Activated CD8-positive, alpha-beta memory T cell treated with anti-CD3 and anti-CD28 coated beads for 36 hours (primary cell): Measurements from ENCODE around the gene ARID3B. TPM values are rescaled to one million over a fixed set of nuclear protein-coding genes. Genes with fewer than 3 reads are reported as not detected.

Source experiments
- CTCF ChIA-PET: fragments of 350-600 bp; sonication (Branson Sonifier 250); formaldehyde crosslinking; loops from one replicate; lab custom pipeline; 2021; ENCODE audit warnings: antibody characterized with exemption; lab: Charles Lee
- POLR2A ChIA-PET: fragments of 350-600 bp; sonication (Branson Sonifier 250); formaldehyde crosslinking; loops from one replicate; lab custom pipeline; 2021; ENCODE audit warnings: antibody characterized with exemption; lab: Charles Lee
- total RNA-seq, 2 experiments: library from RNA; stranded (reverse); gene quantifications; one replicate each; pipeline ENCODE4 v1.2.3, GENCODE V29; 2021

Gene ARID3B
- total RNA-seq, 2 experiments from 2014 or later: 34.2 to 34.3 TPM

DNA sequence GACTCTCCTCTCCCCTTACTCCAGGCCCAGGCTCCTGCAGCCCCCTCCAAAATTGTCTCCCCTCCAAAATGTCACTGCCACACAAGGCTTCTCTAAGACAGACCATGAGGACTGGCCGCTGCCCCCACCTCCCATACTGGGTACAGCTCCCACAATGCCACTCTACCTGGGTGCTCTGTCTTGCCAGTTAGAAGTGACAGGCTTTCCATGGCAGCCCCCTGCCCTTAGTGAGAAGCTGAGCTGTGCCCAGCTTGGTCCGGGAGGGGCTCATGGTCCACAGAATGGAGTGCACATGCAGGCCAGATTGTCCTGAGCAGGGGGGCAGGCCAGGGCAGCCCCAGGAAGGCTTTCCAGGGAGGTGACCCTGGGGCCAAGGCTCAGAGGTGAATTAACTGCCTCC lies 71.7 kb downstream of the ARID3B start:
- CTCF ChIA-PET: interaction anchor here (1.6 to 13.5 kb wide), 2 partner anchors 21 to 65 kb away, joined by 3 to 131 read pairs; no protein-coding TSS in a partner anchor
- POLR2A ChIA-PET: interaction anchor here (2.9 kb wide), 1 partner anchor 14 kb away, joined by 13 read pairs; no protein-coding TSS in a partner anchor

DNA sequence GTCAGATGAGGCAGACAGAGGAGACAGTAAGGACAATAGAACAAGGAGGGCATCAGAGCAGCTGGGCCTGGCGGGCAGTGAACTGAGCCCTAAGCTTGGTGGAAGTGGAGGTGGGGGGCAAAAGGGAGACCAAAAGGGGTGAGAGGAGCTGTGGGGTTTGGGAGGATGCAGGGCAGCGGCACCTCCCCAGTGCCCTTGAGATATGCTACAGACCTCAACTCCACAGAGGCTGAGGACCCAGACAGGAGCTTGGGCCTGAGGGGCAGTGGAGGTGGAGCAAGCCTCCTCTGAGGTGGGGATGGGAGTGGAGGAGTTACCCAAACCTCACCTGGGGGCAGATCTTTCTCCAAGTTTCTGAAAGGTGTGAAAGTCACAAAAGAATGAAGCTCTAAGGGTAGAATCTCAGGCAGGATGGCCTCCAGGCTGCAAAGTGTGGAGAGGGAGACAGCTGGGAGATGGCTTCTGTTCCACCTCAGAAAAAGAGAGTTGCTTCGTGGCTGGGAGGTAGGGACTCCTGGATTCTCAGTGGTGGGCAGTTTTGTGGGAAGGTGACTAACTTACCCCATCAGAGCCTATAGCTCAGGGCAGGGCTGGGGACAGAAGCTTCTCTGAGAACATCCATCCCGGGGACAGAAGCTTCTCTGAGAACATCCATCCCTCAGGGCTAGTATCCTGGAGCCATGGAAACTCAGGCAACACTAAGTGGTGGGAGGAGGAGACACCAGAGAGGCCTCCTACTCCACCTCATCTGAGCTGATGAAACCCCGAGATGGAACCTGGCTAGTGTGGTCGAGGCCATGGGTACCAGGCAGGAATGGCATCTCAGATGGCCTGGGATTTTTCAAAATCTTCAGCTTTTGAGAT lies 72.3 kb downstream of the ARID3B start:
- POLR2A ChIA-PET: interaction anchor here (0.6 to 2.9 kb wide), 4 partner anchors 12 to 243 kb away, joined by 3 to 13 read pairs (median 3); no protein-coding TSS in a partner anchor
- CTCF ChIA-PET: interaction anchor here (0.7 to 13.5 kb wide), 5 partner anchors 20 to 210 kb away, joined by 3 to 131 read pairs (median 3); no protein-coding TSS in a partner anchor

DNA sequence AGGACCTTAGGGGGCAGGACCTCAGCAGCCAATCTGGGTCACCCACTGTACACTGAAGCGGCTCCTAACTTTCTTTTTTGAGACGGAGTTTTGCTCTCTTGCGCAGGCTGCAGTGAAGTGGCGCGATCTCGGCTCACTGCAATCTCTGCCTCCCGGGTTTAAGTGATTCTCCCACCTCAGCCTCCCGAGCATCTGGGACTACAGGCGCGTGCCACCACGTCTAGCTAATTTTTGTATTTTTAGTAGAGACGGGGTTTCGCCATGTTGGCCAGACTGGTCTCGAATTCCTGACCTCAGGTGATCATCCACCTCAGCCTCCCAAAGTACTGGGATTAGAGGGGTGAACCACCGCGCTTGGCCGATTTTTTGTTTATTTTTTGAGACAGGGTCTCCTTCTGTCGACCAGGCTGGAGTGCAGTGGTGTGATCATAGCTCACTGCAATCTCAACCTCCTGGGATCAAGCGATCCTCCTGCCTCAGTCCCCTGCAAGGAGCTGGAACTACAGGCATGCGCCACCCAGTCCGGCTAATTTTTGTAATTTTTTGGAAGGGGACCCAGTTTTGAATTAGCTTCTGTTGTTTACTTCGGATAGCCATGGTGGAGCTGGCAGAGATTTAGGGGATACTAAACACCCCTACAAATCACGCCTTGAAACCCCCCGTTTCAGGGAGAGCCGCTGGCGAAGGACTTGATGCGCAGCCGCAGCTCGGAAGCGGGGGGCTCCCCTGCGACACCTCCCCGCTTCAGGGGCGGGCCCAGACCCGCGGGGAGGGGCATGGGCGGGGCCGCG lies 73.1 kb downstream of the ARID3B start:
- ChIA-PET POLR2A (interaction anchor here (1.1 to 2.9 kb wide), 2 partner anchors 13 to 15 kb away, joined by 3 to 13 read pairs; no protein-coding TSS in a partner anchor), CTCF (interaction anchor here (0.8 to 13.5 kb wide), 3 partner anchors 20 to 211 kb away, joined by 3 to 131 read pairs (median 4); no protein-coding TSS in a partner anchor)

DNA sequence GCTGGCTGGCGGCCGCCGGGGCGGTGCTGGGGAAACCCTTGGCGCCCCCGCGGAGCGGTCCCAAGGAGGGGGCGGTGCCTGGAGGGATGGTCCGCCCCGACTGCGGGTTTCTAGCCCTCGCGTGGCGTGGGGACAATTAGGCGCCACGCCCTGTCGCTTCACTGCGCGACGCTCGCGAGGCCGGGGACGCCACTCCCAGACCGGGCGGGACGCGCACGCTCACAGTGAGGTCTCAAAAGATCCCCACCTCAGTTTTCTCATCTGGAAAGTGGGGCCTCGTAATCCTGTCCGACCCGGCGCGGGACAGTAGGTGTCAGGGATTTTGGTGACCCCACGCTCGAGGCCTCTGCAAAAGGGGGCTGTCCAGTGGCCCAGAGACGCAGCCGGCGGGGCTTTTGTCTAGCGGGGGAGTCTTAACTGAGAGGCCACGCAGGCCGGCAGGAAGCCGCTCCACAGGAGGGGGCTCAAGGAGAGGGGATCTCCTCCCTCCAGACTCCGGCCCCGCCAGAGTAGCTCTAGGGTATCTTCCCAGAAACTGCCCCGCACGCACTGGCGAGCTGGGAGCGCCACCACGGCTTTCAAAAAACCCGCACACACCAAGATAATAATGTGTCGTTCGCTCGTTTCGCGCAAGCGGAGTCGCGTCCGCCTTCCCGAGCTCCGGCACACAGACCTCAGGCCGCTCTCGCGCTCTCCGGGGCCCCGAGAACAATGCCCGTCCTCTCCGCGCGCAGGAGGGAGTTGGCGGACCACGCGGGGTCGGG lies 73.9 kb downstream of the ARID3B start:
- ChIA-PET CTCF (interaction anchor here (1.9 to 13.5 kb wide), 2 partner anchors 19 to 154 kb away, joined by 4 to 131 read pairs; no protein-coding TSS in a partner anchor), POLR2A (interaction anchor here (0.5 to 2.9 kb wide), 8 partner anchors 14 to 621 kb away, joined by 3 to 13 read pairs (median 3); partner anchors contain the start of genes FAM219B and PML)

DNA sequence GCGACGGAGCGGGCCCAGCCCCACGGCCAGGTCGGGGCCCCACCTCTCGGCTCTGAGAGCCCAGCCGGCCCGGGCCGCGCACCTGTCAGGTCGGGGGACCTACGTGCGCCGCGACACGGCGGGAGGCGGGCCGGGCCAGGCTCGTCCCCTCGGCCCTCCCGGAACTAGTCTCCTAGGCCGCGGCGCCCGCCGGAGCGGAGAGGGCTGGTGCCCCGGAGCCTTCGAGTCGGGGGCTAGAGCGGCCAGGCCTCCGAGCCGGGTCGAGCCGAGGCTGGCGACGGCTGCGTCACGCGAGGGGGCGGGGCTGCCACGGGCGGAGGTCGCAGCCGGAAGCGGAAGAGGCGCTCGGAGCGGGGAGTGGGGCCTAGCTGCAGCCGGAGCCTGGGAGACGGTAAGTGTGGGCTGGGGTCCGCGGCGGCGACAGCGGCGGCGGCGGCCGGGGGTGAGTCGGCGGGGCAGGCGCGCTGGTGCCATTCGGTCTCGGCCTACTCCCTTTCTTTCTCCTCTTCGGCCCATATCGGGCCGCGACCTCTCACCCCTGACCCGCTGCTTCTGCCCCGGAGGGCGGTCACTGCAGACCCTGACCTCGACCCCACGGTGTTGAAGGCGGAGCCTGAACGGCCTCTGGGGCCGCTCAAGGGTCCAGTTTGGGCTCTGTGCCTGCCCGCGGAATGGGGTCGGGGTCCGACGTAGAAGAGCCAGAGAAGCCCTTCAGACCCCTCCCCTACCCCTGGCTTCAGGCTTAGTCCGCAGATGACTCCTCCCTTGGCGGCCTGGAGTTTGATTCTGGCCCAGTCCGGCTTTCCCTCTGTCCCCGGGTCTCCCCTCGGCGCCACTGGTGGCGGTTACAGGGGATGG lies 74.7 kb downstream of the ARID3B start, which contains the start of gene CLK3:
CLK3 (plus strand) TSS at position 329 of the 858 bp plus-strand sequence. CDS start 3,361 bp downstream, outside the sequence.
- CTCF ChIA-PET: interaction anchor here (0.9 to 13.5 kb wide), 7 partner anchors 18 to 242 kb away, joined by 3 to 131 read pairs (median 3); partner anchors contain the start of gene UBL7
- POLR2A ChIA-PET: interaction anchor here (0.5 to 2.9 kb wide), 11 partner anchors 9 to 1284 kb away, joined by 3 to 13 read pairs (median 3); partner anchors contain the start of genes FAM219B, IMP3 and PML

DNA sequence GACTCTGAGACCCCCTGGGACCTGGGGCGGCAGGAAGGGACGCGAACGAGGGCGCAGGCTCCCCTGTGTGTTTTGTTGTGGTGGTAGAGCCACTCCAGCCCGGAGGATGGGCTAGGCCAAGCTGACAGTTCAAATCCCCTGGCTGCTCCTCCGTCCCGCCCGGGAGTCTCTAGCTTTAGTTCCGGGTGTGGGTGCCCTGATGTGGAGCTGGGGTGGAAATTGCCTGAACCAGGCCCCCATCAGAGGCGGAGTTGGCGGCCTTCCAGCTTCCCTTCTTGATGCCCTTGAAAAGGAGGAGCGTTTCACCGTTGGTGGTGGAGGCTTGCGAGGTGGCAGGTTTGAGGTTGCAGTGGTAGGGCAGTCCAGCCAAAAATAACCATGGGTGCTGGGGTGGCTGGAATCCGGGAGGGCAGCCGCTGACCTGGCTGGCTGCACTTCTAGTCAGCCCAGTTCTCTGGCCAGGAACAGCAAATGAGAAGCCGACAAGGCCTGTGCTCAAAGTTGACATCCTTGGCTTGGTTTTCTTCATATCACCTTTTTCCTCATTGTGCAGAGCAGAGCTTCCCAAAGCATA lies 75.4 kb downstream of the ARID3B start:
- ChIA-PET CTCF (interaction anchor here (0.9 to 13.5 kb wide), 7 partner anchors 17 to 243 kb away, joined by 3 to 131 read pairs (median 3); partner anchors contain the start of gene UBL7), POLR2A (interaction anchor here (0.6 to 1.5 kb wide), 7 partner anchors 9 to 1283 kb away, joined by 3 to 5 read pairs (median 4); partner anchors contain the start of genes IMP3 and UBL7)

DNA sequence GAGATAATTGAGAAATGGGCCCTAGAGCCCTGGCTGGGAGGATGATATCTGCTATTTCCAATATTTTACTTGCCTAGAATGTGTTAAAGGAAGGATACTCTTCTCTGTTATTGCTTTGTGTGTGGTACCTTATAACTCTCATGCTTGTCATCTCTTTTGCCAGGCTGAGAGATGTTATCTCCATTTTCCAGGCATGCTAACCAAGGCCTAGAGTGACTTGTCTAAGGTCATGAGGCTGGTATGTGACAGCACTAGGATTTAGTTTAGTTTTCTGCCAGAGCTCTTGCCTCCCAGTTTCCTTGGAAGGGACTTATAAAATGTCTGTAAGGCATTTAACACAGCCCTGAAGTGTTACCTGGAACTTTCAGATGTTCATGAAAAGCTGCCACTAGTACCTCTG lies 76.0 kb downstream of the ARID3B start:
- ChIA-PET CTCF (interaction anchor here (0.7 to 13.5 kb wide), 10 partner anchors 9 to 243 kb away, joined by 3 to 131 read pairs (median 4); partner anchors contain the start of gene UBL7), POLR2A (interaction anchor here (1.1 to 1.5 kb wide), 4 partner anchors 8 to 214 kb away, joined by 3 to 5 read pairs (median 4); partner anchors contain the start of gene UBL7)

DNA sequence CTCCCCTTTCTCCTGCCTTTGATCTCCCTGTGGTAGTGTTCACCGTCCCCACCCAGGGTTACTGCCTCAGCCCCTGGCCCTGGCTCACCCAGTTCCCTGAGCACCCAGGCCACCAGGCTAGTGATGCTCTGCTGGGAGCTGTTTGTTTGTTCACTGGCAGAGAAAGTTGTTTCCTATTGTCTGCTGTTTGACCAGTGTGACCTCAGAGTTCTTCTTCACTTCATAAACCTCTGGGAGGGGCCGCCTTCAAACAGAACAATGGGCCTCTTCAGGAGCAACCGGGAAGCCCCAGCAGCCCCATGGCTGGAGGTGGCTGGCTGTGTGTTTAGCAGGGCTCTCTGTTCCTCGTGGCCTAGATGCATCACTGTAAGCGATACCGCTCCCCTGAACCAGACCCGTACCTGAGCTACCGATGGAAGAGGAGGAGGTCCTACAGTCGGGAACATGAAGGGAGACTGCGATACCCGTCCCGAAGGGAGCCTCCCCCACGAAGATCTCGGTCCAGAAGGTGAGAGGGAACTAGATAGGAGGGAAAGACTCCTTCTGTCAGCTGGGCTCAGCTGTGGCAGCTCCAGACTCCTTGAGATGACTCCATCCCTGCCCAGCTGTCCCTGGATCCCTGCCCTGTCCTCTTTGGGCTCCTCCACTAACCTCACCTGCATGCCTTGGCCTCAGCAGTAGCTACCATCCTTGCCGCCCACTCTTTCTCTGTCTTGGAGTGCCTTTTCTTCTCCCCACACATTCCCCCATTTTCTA lies 78.0 kb downstream of the ARID3B start:
- CTCF ChIA-PET: interaction anchor here (0.5 to 13.5 kb wide), 10 partner anchors 10 to 331 kb away, joined by 3 to 131 read pairs (median 3); no protein-coding TSS in a partner anchor
- POLR2A ChIA-PET: no interaction called here

DNA sequence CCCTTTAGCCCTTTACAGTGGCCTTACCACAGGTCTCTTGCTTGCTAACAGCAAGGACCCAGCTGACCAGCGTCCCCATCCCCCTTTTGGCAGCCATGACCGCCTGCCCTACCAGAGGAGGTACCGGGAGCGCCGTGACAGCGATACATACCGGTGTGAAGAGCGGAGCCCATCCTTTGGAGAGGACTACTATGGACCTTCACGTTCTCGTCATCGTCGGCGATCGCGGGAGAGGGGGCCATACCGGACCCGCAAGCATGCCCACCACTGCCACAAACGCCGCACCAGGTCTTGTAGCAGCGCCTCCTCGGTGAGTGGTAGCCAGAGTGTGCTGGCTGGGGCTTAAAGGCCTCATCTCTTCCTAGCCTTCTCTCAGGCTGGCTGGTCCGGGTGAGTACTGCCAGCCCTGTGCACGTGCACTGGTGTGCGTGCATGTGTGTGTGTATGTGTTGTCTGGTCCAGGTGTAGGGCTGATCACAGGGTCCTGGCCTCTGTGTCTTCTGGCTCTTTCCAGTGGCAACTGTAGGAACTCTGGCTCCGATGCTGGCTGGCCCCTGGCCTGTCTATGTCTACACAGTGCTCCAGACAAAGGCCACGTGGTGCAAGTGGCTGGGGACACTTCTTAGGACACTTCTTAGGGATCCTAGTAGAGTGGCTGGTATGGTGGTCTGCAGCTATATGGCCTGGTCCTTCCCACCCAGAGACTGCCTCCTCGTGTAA lies 79.1 kb downstream of the ARID3B start:
- CTCF ChIA-PET: interaction anchor here (0.6 to 13.5 kb wide), 5 partner anchors 12 to 241 kb away, joined by 3 to 131 read pairs (median 3); no protein-coding TSS in a partner anchor
- POLR2A ChIA-PET: no interaction called here

DNA sequence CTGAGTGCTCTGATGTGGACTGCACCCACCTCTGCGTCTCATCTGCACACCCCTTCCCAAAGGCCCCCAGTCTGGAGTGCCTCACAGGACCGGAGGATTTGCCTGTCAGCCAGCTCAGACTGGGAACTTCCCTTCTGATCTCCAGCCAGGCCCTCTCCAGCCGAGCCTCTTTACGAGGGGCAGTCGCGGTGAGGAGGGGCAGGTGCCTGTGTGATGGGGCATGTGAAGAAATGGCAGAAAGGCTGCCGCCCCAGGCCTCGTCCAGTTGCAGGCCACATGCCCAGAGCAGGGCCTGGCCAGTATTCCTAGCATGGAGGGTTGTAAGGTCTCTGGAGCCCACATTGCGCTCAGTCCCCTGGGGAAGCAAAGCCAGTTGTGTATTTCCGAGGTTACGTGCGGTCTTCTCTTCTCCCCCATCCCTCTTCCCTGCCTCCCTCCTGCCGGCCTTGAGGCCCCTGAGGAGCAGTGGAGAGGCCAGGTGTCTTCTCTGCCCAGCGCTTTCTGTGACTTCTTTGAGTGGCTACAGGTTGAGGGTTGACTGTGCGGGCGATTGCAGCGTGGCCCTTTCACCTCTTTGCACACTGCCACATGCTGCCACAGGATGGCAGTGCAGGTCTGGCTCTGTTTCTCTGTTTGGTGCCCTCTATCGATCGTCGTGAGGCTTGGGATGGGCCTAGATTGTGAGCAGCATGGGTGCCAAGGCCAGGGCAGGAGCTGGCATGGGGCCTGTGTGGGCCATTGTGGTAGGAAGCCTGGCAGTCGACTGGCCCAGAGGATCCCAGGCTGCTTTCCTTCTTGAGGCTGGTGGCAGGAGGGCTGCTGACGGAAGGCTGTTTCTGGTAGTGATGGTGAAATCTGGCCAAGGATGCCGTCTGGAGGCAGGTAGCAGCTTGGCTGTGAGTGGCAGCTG lies 79.9 kb downstream of the ARID3B start:
- POLR2A ChIA-PET: no interaction called here

DNA sequence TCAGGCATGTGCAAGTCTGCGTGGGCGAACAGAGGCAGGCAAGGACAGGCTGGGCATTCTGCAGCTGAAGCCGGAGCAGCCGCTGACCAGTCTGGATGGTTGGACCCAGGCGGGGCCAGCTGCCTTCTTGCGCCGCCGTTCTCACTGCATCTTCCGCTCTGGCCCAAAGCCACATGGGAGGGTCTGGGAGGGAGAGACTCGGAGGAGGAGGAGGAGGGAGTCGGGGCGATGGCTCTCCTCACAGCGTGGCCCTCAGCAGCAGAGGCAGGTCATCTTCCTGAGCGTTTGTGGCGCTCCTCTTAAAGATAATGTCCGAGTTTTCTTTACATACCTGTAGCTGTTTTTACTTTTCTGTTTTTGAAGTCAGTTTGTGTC lies 80.5 kb downstream of the ARID3B start:
- ChIA-PET POLR2A (no interaction called here), CTCF (interaction anchor here (0.6 to 13.5 kb wide), 12 partner anchors 12 to 285 kb away, joined by 3 to 131 read pairs (median 4); partner anchors contain the start of gene FAM219B)

More for the DNA sequence above, 79.9 kb downstream of the ARID3B start:
- CTCF ChIA-PET: interaction anchor here (0.6 to 13.5 kb wide), 14 partner anchors 13 to 285 kb away, joined by 3 to 131 read pairs (median 3); partner anchors contain the start of gene FAM219B

DNA sequence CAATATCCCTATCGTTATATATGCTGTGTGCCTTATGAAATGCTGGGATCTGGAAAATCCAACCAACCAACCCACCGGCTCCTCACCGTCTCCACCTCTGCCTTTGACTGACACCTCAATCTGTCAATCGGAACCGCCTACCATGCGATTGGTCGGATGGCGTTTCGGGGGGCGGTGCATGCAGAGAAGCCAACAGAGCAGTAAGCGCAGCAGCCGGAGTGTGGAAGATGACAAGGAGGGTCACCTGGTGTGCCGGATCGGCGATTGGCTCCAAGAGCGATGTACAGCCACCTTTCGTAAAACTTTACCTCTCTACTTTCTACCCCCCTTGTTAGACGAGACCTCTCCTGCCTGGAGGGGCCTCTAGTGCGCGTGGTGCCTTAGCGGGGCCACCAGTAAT lies 80.9 kb downstream of the ARID3B start:
- ChIA-PET CTCF (interaction anchor here (0.7 to 13.5 kb wide), 8 partner anchors 12 to 284 kb away, joined by 3 to 131 read pairs (median 4); partner anchors contain the start of gene FAM219B), POLR2A (no interaction called here)

DNA sequence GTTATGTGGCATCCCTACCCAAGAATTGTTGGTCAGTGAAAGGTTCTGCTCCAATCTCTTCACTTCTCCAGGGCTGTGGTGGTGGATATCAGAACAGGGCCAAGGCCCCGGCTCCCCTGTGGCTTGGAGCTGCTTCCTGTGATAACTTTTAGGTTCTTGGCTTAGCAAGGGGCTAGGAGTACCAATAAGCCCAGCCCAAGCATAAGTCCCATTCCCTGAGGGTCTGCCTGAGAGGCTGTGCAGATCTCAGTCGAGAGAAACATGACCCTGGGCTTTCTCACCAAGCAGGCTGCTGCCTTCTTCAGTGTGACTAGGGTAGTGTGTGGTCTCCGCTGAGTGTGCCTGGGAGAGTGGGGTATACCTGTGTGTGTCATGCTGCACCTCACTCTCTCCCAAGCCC lies 81.7 kb downstream of the ARID3B start:
- ChIA-PET POLR2A (no interaction called here), CTCF (interaction anchor here (3.4 to 13.5 kb wide), 3 partner anchors 11 to 248 kb away, joined by 20 to 131 read pairs (median 41); no protein-coding TSS in a partner anchor)
